Measurements from ENCODE around the gene C12orf76.
"Not testable (repeated sequence)": the region's sequence is repeated elsewhere in the genome, so short reads cannot be mapped to it uniquely, and the experiment has no call there.

The C12orf76 gene, protein sequence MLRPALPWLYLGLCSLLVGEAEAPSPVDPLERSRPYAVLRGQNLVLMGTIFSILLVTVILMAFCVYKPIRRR

DNA sequence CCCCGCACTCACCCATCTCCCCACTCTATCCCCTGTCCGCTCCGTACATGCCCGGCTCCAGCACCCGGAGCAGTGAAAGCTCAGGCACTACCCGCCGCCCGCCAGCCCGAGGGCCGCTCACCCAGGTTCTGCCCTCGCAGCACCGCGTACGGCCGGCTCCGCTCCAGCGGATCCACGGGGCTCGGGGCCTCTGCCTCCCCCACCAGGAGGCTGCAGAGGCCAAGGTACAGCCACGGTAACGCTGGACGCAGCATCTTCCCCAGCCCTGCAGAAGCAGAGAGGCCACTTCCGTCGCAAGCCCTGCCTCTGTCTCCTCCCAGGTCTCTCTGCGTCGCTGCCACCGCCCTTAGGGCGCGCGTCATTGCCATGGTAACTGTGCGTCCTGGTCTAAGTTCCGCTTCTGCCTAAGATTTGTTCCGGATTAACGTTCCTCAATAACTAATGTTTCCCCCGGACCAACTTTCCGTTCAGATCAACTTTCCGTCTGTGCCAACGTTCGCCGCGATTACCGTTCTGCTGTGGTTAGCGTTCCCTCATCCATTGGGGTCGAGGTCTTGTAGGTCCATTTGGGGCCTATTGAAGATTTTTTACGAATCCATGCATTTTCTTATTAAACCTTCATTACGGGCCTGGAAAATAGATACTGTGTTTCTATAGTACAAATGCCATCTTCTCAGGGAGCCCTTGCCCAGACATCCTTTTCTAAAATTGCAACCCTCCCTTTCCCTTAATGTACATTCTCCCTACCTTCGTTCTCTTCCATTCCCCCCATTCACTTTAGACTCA, at the start of gene C12orf76:
C12orf76 (minus strand) TSS at position 281 of the 786 bp plus-strand sequence; CDS start at position 254, 27 bp downstream.
- no peak for TF ChIP-seq CTCF (IDR thresholded peaks at IDR 0.05; ENCODE audit: low read length, missing control alignments)
- peak; percentile 99 for DNase-seq (ENCODE audit: low read depth)
- peak within 1 kb of the TSS; percentile 86 for H3K4me3 ChIP-seq (replicated peaks; ENCODE audit: low read depth, low read length)

GRCh38 chr12:110093631-110094311, 45.4 kb upstream of the C12orf76 start:
- no peak for DNase-seq (ENCODE audit: low read depth)
- TF ChIP-seq CTCF (IDR thresholded peaks at IDR 0.05; ENCODE audit: low read length, missing control alignments): no peak
- no peak overlapping the region for H3K4me3 ChIP-seq (replicated peaks; ENCODE audit: low read depth, low read length)

- DNase-seq (ENCODE audit: low read depth): no peak
- TF ChIP-seq CTCF (IDR thresholded peaks at IDR 0.05; ENCODE audit: low read length, missing control alignments): no peak
- H3K4me3 ChIP-seq (replicated peaks; ENCODE audit: low read depth, low read length): no peak overlapping the region
Observed at GRCh38 chr12:110091136-110091711, 42.9 kb upstream of the C12orf76 start.

GRCh38 chr12:110090266-110091135, 42.2 kb upstream of the C12orf76 start:
- H3K4me3 ChIP-seq (replicated peaks; ENCODE audit: low read depth, low read length): no peak overlapping the region
- TF ChIP-seq CTCF (IDR thresholded peaks at IDR 0.05; ENCODE audit: low read length, missing control alignments): no peak
- DNase-seq (ENCODE audit: low read depth): no peak

DNA sequence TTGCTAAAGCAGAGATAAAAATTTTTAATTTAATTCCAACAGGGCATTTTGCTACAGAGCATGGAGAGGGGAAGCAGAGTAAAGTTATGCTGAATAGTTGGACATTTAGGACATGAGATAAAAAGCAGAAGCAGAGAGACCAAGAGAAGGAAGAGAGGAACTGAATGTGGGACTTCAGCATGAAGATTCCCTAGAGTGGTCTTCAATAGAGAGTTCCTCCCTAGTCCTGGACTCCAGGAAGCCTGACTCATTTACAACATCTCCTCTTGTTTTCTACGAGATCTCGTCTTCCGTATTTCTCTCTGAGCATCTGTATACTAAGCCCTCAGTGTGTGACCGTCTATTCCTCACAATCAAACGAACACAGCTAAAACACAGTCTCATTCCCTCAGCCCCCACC, 40.6 kb upstream of the C12orf76 start:
- no peak for TF ChIP-seq CTCF (IDR thresholded peaks at IDR 0.05; ENCODE audit: low read length, missing control alignments)
- DNase-seq (ENCODE audit: low read depth): no peak

DNA sequence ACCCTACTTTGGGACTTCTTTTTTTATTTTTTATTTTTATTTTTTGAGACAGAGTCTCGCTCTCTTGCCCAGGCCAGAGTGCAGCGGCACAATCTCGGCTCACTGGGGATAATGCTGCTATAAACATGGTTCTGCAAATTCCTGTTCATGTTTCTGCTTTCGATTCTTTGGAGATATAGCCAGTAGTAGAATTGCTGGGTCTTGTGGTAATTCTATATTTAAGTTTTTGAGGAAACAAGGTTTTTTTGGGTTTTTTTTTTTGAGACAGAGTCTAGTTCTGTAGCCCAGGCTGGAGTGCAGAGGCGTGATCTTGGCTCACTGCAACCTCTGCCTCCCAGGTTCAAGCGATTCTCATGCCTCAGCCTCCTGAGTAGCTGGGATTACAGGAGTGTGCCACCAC, 39.9 kb upstream of the C12orf76 start:
- not testable (repeated sequence) for H3K4me3 ChIP-seq (replicated peaks; ENCODE audit: low read depth, low read length); DNase-seq (ENCODE audit: low read depth)

More for the DNA sequence above, 40.6 kb upstream of the C12orf76 start:
- H3K4me3 ChIP-seq (replicated peaks; ENCODE audit: low read depth, low read length): no peak overlapping the region

Data from fibroblast of pulmonary artery (primary cell).